Activated naive CD8-positive, alpha-beta T cell treated with anti-CD3 and anti-CD28 coated beads, Interleukin-2, amount 50 U/mL, for 24 hours (primary cell): Measurements from ENCODE around the gene HSD17B2.
"Not testable (repeated sequence)": the region's sequence is repeated elsewhere in the genome, so short reads cannot be mapped to it uniquely, and the experiment has no call there.

Experiments
- ATAC-seq: fragments of 150-1000 bp; cut with Tn5 transposase; one replicate; pipeline ENCODE4 v1.10.0; 2021
- DNase-seq: peaks from one replicate; pipeline ENCODE4 v3.0.0; 2021
- H3K27ac Mint-ChIP-seq: one replicate; pipeline ENCODE4 v1.8.0; 2021; ENCODE audit warnings: mild to moderate bottlenecking, mixed read lengths
- H3K27me3 Mint-ChIP-seq: one replicate; pipeline ENCODE4 v1.8.0; 2021; ENCODE audit warnings: mixed read lengths
- H3K36me3 Mint-ChIP-seq: one replicate; pipeline ENCODE4 v1.8.0; 2021; ENCODE audit warnings: low read depth, mixed read lengths
- H3K4me1 Mint-ChIP-seq: one replicate; pipeline ENCODE4 v1.8.0; 2021; ENCODE audit warnings: mixed read lengths
- H3K4me3 Mint-ChIP-seq: one replicate; pipeline ENCODE4 v1.8.0; 2021; ENCODE audit warnings: mild to moderate bottlenecking, moderate library complexity, mixed read lengths
- H3K9me3 Mint-ChIP-seq: one replicate; pipeline ENCODE4 v1.8.0; 2021; ENCODE audit warnings: mixed read lengths

Gene HSD17B2

DNA sequence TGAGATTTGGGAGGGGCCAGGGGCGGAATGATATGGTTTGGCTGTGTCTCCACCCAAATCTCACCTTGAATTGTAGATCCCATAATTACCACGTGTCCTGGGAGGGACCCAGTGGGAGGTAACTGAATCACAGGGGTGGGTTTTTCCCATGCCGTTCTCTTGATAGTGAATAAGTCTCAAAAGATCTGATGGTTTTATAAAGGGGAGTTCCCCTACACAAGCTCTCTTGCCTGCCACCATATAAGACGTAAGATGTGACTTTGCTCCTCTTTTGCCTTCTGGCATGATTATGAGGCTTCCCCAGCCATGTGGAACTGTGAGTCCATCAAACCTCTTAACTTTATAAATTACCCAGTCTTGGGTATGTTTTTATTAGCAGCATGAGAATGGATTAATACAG lies 25.3 kb upstream of the HSD17B2 start:
- Mint-ChIP-seq H3K4me1 (peaks cover 20% of the 10 kb centered on the region), H3K36me3 (peaks cover 28% of the 10 kb centered on the region), H3K27me3 (peaks cover 14% of the 10 kb centered on the region), H3K9me3 (peaks cover 35% of the 10 kb centered on the region)
- H3K4me3 Mint-ChIP-seq, ATAC-seq, H3K27ac Mint-ChIP-seq: not testable (repeated sequence)
- peak; percentile 5 for DNase-seq

DNA sequence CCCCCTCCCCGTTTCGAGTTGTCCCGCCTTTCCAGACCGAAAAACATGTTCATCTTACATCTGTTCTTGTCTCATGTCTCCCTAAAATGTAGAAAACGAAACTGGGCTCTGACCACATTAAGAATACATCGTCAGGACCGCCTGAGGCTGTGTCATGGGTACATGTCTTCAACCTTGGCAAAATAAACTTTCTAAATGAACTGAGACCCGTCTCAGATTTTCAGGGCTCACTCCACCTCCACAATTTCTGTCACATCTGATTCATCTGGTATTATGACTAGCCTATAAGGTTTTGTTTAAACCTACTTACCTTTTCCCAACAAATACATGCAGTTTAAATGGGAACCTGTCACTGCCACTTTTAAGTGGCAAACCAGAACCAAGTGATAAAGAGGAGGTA lies 24.4 kb upstream of the HSD17B2 start:
- peaks cover 20% of the 10 kb centered on the region for H3K4me1 Mint-ChIP-seq
- peaks cover 28% of the 10 kb centered on the region for H3K36me3 Mint-ChIP-seq
- H3K9me3 Mint-ChIP-seq: peaks cover 40% of the 10 kb centered on the region
- H3K4me3 Mint-ChIP-seq: peak overlapping the region; percentile 79
- H3K27me3 Mint-ChIP-seq: peaks cover 16% of the 10 kb centered on the region
- ATAC-seq (peak; percentile 27), DNase-seq (no peak)
- peak overlapping the region; percentile 54 for H3K27ac Mint-ChIP-seq

DNA sequence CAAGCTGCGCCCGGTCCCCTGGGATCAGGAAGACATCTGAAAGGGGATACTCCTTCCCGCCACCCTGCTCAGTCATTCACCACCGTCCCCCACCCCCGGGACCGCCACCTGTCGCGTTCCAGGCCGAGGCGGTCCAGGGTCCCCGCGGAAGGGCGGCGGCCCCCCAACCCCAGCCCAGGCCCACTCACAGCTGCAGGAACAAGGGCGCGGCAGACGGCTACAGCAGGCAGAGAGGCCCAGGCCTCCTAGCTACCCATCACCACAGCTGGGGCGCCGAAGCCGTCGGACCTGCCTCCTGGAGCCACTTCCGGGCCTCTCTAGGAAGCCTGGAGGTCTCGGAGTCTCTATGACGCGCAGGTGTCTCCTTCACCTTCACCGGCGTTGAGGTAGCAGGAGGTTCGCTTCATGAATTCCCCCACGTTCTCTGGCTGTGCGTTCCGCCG lies 23.8 kb upstream of the HSD17B2 start, which contains the start of gene SDR42E1:
Gene SDR42E1 (minus strand): TSS at position 272 of the 443 bp plus-strand sequence. CDS start 10,612 bp downstream, outside the sequence.
- ATAC-seq (peak; percentile 85), DNase-seq (peak; percentile 35)
- Mint-ChIP-seq H3K9me3 (peaks cover 40% of the 10 kb centered on the region), H3K36me3 (peaks cover 28% of the 10 kb centered on the region), H3K4me1 (peaks cover 20% of the 10 kb centered on the region), H3K27me3 (peaks cover 19% of the 10 kb centered on the region), H3K4me3 (peak within 1 kb of the TSS; percentile 79), H3K27ac (peak within 1 kb of the TSS; percentile 69)

DNA sequence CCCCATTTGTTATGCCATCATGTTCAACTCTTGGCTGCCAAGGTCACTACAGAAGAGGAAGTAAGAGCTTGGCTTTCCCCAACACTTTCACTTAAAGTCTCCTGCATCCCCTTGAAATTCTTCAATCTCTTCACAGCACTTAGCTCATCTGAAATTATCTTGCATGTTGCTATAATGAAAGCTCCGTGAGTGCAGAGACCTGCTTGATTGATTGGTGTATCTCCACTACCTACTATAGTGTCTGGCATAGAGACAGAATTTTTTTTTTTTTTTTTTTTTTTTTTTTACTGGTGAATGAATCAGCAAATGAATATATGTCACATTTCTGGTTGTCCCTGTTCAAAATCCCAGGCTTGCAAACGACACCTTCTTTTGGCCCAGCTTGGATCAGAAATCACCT lies 21.9 kb upstream of the HSD17B2 start:
- Mint-ChIP-seq H3K27me3 (peaks cover 22% of the 10 kb centered on the region), H3K27ac (no peak overlapping the region), H3K4me1 (peaks cover 20% of the 10 kb centered on the region), H3K9me3 (peaks cover 36% of the 10 kb centered on the region), H3K36me3 (peaks cover 28% of the 10 kb centered on the region), H3K4me3 (no peak overlapping the region)
- DNase-seq (no peak), ATAC-seq (no peak)

DNA sequence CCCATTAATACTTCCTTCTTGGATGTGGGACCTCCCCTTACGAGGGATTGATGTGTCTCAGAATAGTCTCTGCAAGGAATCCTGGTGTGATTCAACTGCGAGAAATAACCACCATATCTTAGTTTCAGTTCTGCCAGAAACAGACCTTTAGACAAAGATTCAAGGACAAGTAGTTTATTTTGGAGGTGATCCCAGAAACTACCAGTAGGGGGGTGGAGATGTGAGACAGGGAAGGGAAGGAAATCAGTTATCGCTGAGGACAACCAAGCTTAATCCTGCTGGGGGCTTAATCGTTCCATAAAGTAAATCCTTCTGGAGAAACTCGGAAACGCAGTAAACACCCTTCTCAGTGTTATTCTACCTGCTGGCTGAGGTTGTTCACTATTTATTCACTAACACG lies 18.8 kb upstream of the HSD17B2 start:
- ATAC-seq: no peak
- no peak overlapping the region for H3K4me3 Mint-ChIP-seq
- H3K27ac Mint-ChIP-seq: no peak overlapping the region

DNA sequence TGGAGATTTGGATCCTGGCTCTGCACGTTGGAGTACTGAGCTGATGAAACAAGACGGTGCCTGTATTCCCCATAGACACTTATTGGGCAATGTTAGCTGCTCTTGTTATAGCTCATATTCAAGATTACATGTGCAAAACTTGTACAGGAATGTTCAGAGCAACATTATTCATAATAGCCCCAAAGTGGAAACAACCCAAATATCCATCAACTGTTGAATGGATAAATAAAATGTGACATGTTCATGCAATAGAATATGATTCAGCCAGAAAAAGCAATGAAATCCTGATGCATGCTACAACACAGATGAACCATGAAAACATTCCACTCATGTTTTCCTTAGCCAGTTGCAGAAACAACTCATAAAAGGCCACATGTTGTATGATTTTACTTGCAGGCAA lies 18.1 kb upstream of the HSD17B2 start:
- DNase-seq (no peak), ATAC-seq (no peak)
- Mint-ChIP-seq H3K27me3 (peaks cover 27% of the 10 kb centered on the region), H3K36me3 (no peaks in the 10 kb centered on the region), H3K27ac (no peak overlapping the region), H3K4me1 (no peaks in the 10 kb centered on the region), H3K9me3 (peaks cover 9% of the 10 kb centered on the region), H3K4me3 (no peak overlapping the region)

More for the DNA sequence above, 18.8 kb upstream of the HSD17B2 start:
- Mint-ChIP-seq H3K4me1 (peaks cover 4% of the 10 kb centered on the region), H3K36me3 (peaks cover 3% of the 10 kb centered on the region), H3K9me3 (peaks cover 14% of the 10 kb centered on the region), H3K27me3 (peaks cover 30% of the 10 kb centered on the region)
- no peak for DNase-seq

DNA sequence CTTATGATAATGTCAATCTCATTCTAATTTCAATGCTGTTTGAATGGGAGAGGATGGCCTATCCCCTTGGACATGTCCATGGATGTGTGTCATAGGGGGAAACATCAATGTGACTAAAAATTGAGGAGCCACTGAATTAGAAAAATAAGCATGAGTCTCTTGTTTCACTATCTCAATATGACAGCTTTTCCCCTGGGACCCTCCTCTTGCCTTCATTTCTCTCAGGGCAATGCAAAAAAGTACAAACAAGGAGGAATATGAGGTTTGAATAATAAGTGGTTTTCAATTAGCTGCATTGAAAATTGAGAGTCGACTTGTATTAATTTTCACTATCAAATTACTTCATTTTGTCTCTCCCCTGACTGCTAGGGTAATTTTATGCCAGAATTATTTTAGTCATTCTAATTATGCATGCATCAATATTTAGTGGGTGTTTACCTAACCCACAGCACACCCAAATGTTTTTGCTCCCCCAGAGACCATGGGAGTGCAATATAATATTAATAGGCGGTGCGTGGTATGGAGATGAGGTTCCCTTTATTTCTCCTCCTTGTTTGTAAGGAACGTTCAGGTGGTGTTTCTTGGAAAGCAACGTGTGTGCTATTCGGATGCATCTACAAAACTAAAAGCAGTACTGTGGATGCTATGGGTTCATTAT lies 17.0 kb upstream of the HSD17B2 start:
- Mint-ChIP-seq H3K27me3 (peaks cover 20% of the 10 kb centered on the region), H3K27ac (no peak overlapping the region), H3K4me3 (no peak overlapping the region), H3K4me1 (no peaks in the 10 kb centered on the region), H3K36me3 (no peaks in the 10 kb centered on the region), H3K9me3 (peaks cover 6% of the 10 kb centered on the region)
- ATAC-seq (no peak), DNase-seq (no peak)

DNA sequence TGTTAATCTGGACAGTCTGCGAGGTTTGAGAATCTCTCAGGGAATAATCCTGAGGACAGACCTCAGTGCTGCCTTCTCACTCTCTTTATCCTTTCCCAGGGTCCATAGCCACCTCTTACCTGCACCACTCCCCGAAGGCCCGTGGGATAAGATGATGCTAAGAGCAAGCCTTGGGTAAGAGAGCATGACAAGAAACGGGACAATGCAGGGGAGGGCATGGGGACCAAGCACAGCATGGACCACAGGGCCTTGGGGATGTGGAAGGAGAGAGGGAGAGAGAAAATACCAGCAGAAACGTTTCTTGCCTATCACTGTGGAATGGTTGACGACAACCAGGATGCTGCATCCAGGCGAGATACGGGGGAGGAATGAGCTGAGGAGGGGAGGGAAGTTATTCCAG lies 15.5 kb upstream of the HSD17B2 start:
- ATAC-seq: no peak
- Mint-ChIP-seq H3K27ac (no peak overlapping the region), H3K9me3 (peaks cover 6% of the 10 kb centered on the region), H3K4me1 (no peaks in the 10 kb centered on the region), H3K27me3 (peaks cover 31% of the 10 kb centered on the region), H3K4me3 (no peak overlapping the region), H3K36me3 (no peaks in the 10 kb centered on the region)
- DNase-seq: no peak

DNA sequence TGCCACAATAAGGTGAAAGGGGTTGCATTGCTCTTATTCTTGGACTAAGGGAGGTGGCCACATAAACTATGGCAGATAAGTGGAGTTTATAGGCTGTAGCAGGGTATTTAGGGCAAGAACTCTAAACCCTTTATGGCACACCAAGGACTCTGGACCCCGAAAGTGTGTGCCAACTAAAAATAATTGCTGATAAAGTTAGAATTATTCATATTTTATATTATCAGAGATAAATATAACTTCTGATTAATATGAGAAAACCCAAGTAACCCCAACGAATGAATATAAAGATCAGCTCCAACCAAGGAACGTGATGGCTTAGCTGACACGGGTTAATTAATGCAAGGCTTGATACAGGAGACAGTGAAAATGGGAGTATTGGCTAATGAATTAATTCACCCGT lies 15.0 kb upstream of the HSD17B2 start:
- no peak for DNase-seq
- Mint-ChIP-seq H3K9me3 (peaks cover 2% of the 10 kb centered on the region), H3K4me3 (no peak overlapping the region), H3K36me3 (no peaks in the 10 kb centered on the region), H3K4me1 (no peaks in the 10 kb centered on the region), H3K27ac (no peak overlapping the region), H3K27me3 (peaks cover 31% of the 10 kb centered on the region)
- ATAC-seq: no peak

DNA sequence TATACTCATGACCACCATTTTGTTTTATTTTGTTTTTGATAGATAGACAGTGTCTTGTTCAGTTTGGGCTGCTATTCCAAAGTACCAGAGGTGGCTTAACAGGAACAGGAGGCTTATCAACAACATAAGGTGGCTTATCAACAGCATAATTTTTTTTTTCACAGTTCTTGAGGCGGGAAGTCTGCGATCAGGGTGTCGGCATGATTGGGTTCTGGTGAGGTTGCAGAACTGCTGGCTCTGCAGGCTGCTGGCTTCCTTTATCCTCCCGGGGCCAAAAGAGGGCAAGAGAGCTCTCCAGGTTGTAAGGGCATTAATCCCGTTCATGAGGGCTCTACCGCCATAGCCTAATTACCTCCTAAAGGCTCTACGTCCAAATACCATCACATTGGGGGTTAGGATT lies 11.8 kb upstream of the HSD17B2 start:
- peaks cover 23% of the 10 kb centered on the region for H3K27me3 Mint-ChIP-seq
- H3K9me3 Mint-ChIP-seq: no peaks in the 10 kb centered on the region
- no peaks in the 10 kb centered on the region for H3K36me3 Mint-ChIP-seq
- ATAC-seq (no peak), DNase-seq (no peak)
- H3K4me3 Mint-ChIP-seq: no peak overlapping the region
- no peak overlapping the region for H3K27ac Mint-ChIP-seq
- no peaks in the 10 kb centered on the region for H3K4me1 Mint-ChIP-seq

DNA sequence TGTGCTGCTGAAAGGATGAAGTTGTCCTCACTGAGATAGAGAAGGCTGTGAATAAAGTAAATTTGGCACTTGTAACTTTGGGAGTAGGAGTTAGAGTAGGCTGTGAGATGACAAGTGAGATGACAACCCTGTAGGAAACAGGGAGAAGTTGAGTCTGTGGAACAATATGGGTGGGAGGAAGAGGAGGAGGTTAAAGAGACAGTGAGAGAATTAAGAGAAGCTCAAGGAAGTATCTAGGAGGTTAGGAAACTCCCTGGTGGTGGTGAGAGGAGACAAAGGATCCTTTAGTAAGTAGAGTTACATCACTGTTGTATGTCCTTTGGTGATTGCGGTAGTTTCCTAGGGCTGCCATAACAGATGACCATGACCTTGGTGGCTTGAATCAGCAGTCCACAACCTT lies 10.7 kb upstream of the HSD17B2 start:
- ATAC-seq (no peak), DNase-seq (no peak)
- Mint-ChIP-seq H3K27me3 (peaks cover 20% of the 10 kb centered on the region), H3K36me3 (no peaks in the 10 kb centered on the region), H3K9me3 (no peaks in the 10 kb centered on the region), H3K27ac (no peak overlapping the region), H3K4me3 (no peak overlapping the region), H3K4me1 (no peaks in the 10 kb centered on the region)

DNA sequence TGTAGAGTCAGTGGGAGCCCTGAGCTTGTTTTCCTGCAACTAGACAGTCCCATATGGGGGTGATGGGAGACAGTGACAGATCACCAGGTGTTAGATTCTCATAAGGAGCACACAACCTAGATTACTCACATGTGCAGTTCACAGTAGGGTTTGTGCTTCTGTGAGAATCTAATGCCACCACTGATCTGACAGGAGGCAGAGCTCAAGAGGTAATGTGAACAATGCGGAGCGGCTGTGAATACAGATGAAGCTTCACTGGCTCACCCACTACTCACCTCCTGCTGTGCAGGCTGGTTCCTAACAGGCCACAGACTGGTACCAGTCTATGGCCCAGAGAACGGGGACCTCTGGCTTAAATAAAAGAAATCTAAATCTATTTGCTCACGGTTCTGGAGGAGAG lies 10.2 kb upstream of the HSD17B2 start:
- Mint-ChIP-seq H3K27me3 (peaks cover 19% of the 10 kb centered on the region), H3K36me3 (no peaks in the 10 kb centered on the region), H3K9me3 (no peaks in the 10 kb centered on the region), H3K4me3 (no peak overlapping the region), H3K27ac (no peak overlapping the region), H3K4me1 (no peaks in the 10 kb centered on the region)
- ATAC-seq (no peak), DNase-seq (no peak)

DNA sequence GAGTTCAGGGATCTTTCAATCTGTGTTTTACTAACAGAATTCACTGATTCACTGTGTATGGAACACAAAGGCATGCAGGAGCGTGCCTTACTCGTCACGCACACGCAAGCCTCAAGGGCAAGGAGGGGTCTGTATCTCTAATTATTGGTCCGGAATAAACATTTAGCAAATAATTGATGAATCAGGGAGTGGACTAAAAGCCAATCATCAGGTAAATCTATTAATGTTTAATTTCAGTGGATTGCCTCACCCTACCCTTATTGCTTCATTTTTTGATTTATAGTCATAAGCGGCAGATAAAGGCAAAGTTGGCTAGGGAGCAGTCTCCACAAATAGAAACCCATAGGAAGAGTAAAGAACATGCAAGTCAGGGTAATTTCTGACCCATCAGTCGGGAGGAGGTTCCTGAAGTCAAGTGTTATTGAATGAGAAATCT lies 7.4 kb upstream of the HSD17B2 start:
- no peak overlapping the region for H3K4me3 Mint-ChIP-seq
- peaks cover 21% of the 10 kb centered on the region for H3K27me3 Mint-ChIP-seq
- no peak for ATAC-seq
- no peaks in the 10 kb centered on the region for H3K36me3 Mint-ChIP-seq
- H3K4me1 Mint-ChIP-seq: no peaks in the 10 kb centered on the region
- H3K27ac Mint-ChIP-seq: no peak overlapping the region
- no peak for DNase-seq
- H3K9me3 Mint-ChIP-seq: no peaks in the 10 kb centered on the region

DNA sequence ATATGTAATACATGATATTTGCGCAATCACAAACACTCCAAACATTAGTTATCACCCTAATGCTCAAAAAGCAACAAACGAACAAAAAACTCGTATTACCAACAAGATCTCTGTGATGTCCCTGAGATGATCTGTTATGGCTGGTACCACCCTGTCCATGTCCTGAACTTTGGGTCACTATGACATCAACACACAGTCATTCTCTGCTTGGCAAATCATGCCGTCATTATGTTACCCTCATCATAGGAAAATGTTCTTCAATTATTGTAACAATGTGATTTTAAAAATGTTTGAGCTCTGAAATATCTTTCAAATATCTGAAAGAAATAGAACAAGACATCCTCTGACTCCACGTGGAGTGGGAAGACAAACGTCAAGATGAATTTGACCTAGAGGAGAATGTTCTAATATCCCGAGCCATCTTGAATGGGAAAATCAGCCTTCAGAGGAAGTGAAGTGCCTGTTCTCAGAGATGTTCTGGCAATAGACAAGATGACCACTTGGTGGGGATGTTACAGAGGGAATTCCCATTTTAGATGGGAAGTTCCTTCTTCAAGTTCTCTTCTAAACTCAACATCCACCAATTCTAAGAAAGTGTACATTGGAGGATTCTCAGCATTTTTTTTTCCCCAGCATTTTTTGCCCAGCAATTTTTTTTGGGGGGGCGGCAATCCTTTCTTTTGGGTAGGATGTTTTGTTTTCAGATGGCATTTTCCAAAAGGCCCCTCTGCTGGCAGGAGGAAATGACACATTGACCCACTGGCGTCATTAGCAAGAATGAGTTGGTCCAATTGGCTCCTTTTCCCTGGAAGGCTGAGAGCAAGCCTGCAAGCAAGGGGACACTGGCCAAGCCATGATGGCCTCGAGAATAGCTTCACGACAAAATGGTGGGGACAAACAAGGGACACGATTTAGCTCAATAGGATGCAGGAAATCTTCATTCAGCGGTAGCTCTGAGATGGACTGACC lies 3.7 kb upstream of the HSD17B2 start:
- DNase-seq: no peak
- Mint-ChIP-seq H3K4me1 (no peaks in the 10 kb centered on the region), H3K4me3 (no peak overlapping the region), H3K27ac (no peak overlapping the region), H3K27me3 (peaks cover 22% of the 10 kb centered on the region), H3K36me3 (no peaks in the 10 kb centered on the region), H3K9me3 (no peaks in the 10 kb centered on the region)
- no peak for ATAC-seq

DNA sequence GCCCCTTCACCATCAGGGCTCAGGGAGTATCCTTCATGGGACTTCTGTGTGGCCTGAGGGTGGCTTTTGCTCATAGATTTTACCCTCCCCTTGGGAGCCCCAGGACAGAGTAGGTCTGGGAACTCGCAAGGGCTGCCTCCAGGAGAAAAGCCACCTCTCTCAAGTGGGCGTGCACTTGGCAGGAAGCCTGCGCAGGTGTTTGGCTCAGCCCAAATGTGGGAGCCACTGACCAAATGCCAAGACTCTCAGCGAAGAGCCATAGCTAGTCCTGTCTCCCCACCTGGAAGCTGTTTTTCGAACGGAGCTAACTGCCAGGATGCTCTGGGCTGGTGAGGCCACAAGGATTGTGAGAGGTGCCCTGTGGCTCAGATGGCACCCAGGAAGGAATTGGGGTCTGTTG lies 2.0 kb upstream of the HSD17B2 start:
- Mint-ChIP-seq H3K27me3 (peaks cover 22% of the 10 kb centered on the region), H3K4me3 (no peak overlapping the region), H3K27ac (no peak overlapping the region), H3K9me3 (no peaks in the 10 kb centered on the region), H3K36me3 (no peaks in the 10 kb centered on the region), H3K4me1 (no peaks in the 10 kb centered on the region)
- DNase-seq: no peak
- no peak for ATAC-seq
